HG02588 (cell line): Measurements from ENCODE around the gene RAB3GAP1.
"Not testable (repeated sequence)": the region's sequence is repeated elsewhere in the genome, so short reads cannot be mapped to it uniquely, and the experiment has no call there.

Experiments
- ATAC-seq: cut with Tn5 transposase; IDR thresholded peaks from one replicate; pipeline ENCODE4 v1.9.1; 2021; ENCODE audit warnings: mild to moderate bottlenecking, moderate library complexity; ENCODE audit not compliant: unreplicated experiment

Gene RAB3GAP1

DNA sequence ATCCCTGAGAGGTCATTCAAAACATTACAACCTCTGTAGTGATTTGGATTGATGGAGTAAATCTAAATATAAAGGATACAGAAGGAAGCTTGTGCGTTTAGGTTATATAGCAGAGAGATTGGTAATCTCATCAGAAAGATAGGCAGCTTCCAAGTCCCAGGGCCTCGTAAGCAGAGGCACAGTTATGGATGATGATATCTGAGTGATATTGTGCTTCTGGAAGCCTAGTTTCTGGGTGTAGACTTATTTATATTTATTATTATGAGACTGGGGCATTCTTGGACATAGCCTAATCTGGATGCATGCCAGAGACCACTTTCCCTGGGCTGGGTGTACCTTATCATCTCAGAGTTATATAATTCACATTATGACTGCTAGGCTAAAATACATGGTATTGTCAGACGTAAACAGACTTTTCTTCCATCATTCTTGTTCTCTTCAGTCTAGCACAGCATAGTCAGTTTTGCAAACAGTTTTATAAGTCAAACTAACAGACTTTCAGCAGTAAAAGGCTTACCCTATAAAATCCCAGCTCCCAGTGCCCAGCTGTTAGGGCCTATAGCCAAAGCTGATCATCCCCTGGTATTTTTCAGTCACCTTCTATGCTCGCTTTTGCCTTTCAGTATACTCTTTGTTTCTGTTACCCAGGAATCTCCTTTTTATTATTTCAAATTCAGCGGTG, 47.9 kb downstream of the RAB3GAP1 start:
- no peak for ATAC-seq

DNA sequence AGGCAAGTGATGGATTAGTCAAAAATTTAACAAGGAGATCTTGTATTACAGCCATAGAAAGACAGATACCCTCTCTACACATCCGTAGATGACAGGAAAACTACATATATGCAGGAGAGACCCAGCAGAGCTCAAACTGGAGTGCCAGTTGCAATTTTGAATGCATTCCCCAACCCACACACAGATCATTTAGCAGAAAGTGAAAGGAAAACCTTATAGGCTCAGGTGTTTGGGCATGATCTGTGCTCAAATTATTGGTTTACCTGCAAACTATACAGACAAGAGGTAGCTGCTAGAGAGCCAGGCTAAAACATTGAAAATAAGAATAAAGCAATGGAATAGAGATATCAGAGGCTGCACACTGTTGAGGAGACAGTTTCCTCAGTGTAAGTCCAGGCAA, 51.8 kb downstream of the RAB3GAP1 start:
- ATAC-seq: no peak

DNA sequence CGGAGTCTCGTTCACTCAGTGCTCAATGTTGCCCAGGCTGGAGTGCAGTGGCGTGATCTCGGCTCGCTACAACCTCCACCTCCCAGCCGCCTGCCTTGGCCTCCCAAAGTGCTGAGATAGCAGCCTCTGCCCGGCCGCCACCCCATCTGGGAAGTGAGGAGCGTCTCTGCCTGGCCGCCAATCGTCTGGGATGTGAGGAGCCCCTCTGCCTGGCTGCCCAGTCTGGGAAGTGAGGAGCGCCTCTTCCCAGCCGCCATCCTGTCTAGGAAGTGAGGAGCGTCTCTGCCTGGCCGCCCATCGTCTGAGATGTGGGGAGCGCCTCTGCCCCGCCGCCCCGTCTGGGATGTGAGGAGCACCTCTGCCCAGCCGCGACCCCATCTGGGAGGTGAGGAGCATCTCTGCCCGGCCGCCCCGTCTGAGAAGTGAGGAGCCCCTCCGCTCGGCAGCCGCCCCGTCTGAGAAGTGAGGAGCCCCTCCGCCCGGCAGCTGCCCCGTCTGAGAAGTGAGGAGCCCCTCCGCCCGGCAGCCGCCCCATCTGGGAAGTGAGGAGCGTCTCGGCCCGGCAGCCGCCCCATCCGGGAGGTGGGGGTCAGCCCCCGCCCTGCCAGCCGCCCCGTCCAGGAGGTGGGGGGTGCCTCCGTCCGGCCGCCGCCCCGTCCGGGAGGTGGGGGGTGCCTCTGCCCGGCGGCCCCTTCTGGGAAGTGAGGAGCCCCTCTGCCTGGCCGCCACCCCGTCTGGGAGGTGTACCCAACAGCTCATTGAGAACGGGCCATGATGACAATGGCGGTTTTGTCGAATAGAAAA, 53.6 kb downstream of the RAB3GAP1 start:
- ATAC-seq: not testable (repeated sequence)

- ATAC-seq: no peak
These were observed 61.2 kb downstream of the RAB3GAP1 start for GRCh38 chr2:135113322-135113721.

GRCh38 chr2:135119582-135119981, 67.5 kb downstream of the RAB3GAP1 start:
- no peak for ATAC-seq

DNA sequence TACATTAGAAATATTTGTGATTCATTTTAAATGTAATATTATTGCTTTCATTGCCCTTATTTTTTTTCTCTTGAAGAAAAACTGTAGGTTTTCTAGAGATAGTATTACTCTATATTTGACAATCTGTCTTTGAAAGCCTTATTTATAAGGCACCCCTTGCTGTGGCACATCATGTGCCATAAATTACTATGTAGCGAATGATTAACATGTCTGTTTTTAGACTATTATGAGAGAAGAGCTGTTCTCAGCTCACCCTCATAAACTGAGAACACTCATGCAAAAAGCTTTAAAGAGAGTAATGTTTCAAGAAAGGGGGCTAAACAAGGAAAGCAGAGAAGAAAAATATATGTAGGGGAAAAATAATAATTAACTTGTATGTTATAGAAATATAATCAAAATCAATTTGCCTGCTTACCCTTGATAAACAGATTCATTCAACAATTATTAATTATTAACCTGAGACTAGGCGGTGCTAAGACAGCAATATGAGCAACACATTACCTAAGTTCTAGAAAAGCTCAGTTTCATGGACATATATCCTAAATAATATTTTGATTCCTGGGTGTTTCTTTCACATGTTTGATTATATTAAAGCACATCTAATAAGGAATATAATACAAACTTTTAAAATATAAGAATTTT, 69.0 kb downstream of the RAB3GAP1 start:
- no peak for ATAC-seq

DNA sequence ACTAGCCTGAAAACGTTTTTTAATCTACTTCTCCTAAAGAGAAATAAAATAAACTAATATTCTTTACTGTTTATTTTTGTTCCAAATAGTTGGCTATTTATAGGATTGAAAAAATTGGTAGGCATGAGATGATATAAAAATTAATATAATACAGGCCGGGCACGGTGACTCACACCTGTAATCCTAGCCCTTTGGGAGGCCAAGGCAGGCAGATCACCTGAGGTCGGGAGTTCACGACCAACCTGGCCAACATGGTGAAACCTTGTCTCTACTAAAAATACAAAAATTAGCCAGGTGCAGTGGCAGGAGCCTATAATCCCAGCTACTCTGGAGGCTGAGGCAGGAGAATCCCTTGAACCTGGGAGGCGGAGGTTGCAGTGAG, 69.6 kb downstream of the RAB3GAP1 start:
- ATAC-seq: not testable (repeated sequence)

DNA sequence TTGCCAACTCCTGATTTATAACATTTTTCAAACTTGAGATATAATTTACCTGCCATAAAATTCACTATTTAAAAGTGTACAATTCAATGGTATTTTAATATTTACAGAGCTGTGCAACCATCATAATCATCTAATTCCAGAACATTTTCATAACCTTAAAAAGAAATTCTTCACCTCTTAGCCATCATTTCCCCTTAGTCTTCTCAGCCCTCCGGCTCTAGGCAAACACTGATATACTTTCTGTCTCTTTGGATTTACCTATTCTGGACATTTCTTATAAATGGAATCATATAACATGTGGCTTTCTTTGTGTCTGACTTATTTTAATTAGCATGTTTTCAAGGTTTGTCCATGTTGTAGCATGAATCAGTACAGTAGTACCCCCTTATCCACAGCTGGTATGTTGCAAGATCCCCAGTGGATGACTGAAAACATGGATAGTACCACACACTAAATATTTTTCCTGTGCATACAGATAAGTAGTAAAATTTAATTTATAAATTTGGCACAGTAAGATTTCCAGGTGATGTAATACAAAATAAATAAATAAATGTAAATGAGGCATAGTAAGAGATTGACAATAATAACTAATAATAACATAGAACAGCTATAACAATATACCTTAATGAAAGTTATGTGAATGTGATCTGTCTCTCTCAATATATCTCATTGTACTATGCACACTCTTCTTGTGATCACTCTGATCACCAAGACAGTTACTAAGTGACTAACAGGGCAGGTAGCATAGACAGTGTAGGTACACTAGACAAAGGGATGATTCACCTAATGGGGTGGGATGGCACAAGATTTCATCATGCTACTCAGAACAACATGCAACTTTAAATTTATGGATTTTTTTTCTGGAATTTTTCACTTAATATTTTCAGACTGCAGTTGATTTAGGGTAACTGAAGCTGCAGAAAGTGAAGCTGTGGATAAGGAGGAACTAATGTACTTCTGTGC, 73.1 kb downstream of the RAB3GAP1 start:
- no peak for ATAC-seq

- ATAC-seq: no peak
These were observed 73.8 kb downstream of the RAB3GAP1 start for GRCh38 chr2:135125940-135126339.

DNA sequence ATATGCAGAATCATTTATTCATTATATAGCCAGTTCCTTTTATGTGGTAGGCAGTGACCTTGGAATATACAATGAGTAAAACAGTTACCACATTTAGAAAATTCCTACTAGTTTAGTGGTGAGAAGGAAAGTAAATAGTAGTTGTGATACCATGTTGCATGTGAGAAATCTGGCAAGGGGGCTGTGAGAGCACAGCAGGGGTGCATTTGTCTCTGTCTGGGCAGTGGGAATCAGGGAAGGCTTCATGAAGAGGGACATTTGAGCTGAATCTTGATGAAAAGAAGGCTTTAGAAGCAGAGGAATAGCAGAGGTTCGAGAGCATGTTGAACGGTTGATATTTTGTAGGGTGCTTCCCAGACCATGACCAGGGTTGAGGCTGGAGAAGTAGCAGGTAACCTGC, 78.7 kb downstream of the RAB3GAP1 start:
- ATAC-seq: no peak

DNA sequence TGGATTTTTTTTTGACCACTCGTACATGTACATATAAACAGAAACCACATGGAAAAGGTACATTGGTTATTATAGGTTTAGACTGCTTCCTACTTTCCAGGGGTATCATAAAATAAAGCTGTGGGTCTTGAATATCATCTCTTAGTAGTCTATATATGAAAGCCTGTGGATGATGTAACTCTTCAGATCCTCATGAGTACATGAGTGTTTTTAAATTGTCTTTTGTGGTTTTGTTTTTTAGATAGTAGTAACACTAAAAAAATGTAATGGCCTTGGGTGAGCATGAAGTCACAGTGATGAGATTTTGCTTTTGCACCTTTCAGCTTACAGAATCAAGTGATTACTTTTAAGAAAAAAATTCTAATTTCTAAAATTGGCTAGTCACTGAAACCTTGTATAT, 80.2 kb downstream of the RAB3GAP1 start:
- ATAC-seq: no peak

- no peak for ATAC-seq
These were observed 88.5 kb downstream of the RAB3GAP1 start for GRCh38 chr2:135140606-135141005.

DNA sequence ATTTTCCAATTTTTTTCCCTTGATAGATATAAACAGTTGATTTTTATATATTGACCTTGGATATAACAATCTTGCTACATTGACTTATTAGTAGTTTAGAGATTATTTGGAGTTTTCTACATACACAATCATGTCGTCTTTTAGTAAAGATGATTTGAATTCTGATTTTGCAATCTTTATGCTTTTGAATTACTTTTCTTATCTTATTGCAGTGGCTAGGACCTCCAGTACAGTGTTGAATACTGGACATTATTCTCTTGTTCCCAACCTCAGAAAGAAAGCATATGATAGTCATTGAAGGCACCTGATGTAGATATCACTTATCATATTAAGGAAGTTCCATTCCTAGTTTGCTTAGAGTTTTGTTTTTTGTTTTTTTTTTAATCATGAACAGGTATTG, 90.2 kb downstream of the RAB3GAP1 start:
- no peak for ATAC-seq

GRCh38 chr2:135144343-135144742, 92.3 kb downstream of the RAB3GAP1 start:
- no peak for ATAC-seq

DNA sequence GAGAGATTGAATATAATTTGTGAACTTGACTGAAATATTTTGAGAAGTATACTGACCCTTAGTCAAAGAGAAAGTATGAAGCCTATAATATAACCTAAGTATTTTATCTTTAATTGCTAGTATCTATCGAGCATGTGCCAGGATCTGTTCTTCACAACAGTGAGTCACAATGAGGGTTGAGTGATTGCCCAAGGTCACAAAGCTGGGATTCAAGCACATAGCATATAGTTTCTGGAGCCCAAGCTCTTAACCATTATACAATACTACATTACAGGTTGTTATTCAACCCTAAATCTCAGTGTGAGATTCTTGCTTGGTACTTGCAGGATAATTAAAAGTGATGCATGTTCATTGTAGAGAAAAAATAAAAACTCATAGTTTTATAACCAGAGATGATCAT, 97.2 kb downstream of the RAB3GAP1 start:
- ATAC-seq: no peak

DNA sequence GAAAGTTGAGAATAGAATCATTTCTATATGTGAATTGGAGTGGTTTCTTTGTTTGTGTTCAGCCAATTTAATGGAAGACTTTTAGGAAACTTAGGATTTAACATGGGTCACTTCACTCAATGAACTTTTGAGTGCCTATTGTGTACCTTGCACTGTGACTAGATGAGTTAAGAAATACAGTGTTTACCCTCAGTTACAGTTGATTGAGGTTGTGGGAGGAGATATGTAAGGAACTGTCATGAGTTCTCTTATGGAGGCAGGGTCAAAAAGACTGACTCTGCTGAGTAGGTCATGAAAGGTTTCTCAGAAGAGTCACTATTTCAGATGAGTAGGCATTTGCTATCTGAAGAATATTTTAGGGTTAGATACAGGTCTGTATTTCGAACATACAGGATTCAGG, 98.6 kb downstream of the RAB3GAP1 start:
- no peak for ATAC-seq

GRCh38 chr2:135151615-135152014, 99.5 kb downstream of the RAB3GAP1 start:
- ATAC-seq: no peak

- no peak for ATAC-seq
These were observed 100.3 kb downstream of the RAB3GAP1 start for GRCh38 chr2:135152361-135152760.

GRCh38 chr2:135154962-135155361, 102.9 kb downstream of the RAB3GAP1 start:
- ATAC-seq: no peak

DNA sequence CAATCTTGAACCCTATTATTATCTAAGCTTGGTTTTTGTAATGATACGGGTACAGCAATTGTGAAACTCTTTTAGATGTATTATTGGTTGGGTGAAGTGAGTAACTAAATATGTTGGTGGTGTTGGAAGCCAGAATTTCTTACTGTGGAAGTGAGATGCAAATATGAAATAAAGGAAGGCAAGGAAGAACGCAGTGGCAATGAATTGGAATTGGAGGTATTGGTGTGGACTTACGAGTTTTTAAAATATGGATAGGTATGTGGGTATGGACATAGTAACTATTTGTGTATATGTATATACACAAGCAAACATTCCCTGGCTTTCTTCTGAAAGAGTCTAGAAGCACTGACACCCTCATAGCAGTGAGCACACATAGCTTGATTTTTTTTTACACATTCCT, 105.8 kb downstream of the RAB3GAP1 start:
- ATAC-seq: no peak

DNA sequence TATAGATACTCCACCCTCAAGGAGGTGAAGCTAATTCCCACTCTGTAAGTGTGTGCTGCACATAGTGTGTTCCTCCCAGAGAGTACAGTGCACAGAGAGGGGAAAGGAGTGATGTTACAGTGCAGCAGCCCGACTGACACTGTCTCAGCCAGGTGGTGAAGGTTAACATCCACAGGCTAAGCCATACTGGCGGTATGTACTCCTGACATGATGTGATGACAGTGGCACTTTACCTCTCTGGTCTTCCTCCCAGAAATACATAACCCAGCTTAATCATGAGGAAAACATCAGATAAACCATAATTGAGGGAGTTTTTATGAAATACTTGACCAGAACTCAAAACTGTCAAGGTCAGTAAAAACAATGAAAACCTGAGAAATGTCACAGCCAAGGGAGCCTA, 107.1 kb downstream of the RAB3GAP1 start:
- ATAC-seq: no peak
